ENCODE results near the gene TIE1. TPM values are rescaled to one million over a fixed set of nuclear protein-coding genes. Genes with fewer than 3 reads are reported as not detected.
A peak's percentile ranks its signal among the peaks of the same experiment; 100 is the strongest.

The TIE1 gene
- polyA plus RNA-seq, 3 donors: 0.16 TPM; not detected in 2

- Histone ChIP-seq H3K9ac (ENCODE audit: insufficient read depth, low read length, poor library complexity, severe bottlenecking) (no peak overlapping the region), H3K79me2 (ENCODE audit: insufficient read depth, low read length) (no peaks in the 10 kb centered on the region), H3K36me3 (replicated peaks in 1 of 2; ENCODE audit: control insufficient read depth in 1 of 2, insufficient read depth in 2 of 2, low read length in 2 of 2) (no peaks in the 10 kb centered on the region), H3K4me1 (ENCODE audit: control insufficient read depth in 1 of 2, insufficient read depth in 2 of 2, low read length in 2 of 2) (peaks cover 11 to 12% of the 10 kb centered on the region in 2 donors), H3K4me3 (replicated peaks in 1 of 3; ENCODE audit: low read depth in 2 of 3, low read length in 3 of 3) (no peak overlapping the region), H3K27me3 (ENCODE audit: control insufficient read depth in 2 of 2, insufficient read depth in 2 of 2, low read length in 2 of 2) (no peaks in the 10 kb centered on the region), H2AFZ (ENCODE audit: insufficient read depth, low read depth, low read length, poor library complexity, severe bottlenecking) (peak overlapping the region; percentile 88), H3K4me2 (replicated peaks; ENCODE audit: extremely low read depth, low read length, poor library complexity, severe bottlenecking) (no peak overlapping the region), H3K27ac (ENCODE audit: low read depth in 1 of 2, low read length in 2 of 2) (no peak overlapping the region), H4K20me1 (ENCODE audit: insufficient read depth, low read length) (no peaks in the 10 kb centered on the region), H3K9me3 (replicated peaks in 1 of 2; ENCODE audit: control insufficient read depth in 1 of 2, insufficient read depth in 1 of 2, low read length in 2 of 2) (no peaks in the 10 kb centered on the region)
- Mint-ChIP-seq H3K36me3 (no peaks in the 10 kb centered on the region), H3K27me3 (ENCODE audit: low read depth in 3 of 3) (peaks cover 1 to 4% (median 2%) of the 10 kb centered on the region in 3 donors), H3K4me3 (no peak overlapping the region), H3K9me3 (peaks cover 0 to 6% (median 3%) of the 10 kb centered on the region in 7 donors), H3K27ac (no peak overlapping the region), H3K4me1 (peaks cover 14% of the 10 kb centered on the region)
- 94% methylated on average over 9 of the region's 12 CpGs for WGBS (ENCODE audit: insufficient coverage)
- intact Hi-C loops (cut with micrococcal nuclease): no loop called here
- no peak for TF ChIP-seq CTCF (IDR thresholded peaks at IDR 0.05)
- no peak for DNase-seq
These were observed 24.8 kb upstream of the TIE1 start for GRCh38 chr1:43275826-43276620.

GRCh38 chr1:43276673-43277072 is 24.1 kb upstream of the TIE1 start:
- Histone ChIP-seq H3K4me1 (ENCODE audit: control insufficient read depth in 1 of 2, insufficient read depth in 2 of 2, low read length in 2 of 2) (peaks cover 10% of the 10 kb centered on the region in 2 donors), H2AFZ (ENCODE audit: insufficient read depth, low read depth, low read length, poor library complexity, severe bottlenecking) (no peak overlapping the region), H3K36me3 (replicated peaks in 1 of 2; ENCODE audit: control insufficient read depth in 1 of 2, insufficient read depth in 2 of 2, low read length in 2 of 2) (no peaks in the 10 kb centered on the region), H3K27ac (ENCODE audit: low read depth in 1 of 2, low read length in 2 of 2) (no peak overlapping the region), H3K27me3 (ENCODE audit: control insufficient read depth in 2 of 2, insufficient read depth in 2 of 2, low read length in 2 of 2) (no peaks in the 10 kb centered on the region), H3K79me2 (ENCODE audit: insufficient read depth, low read length) (no peaks in the 10 kb centered on the region), H3K9ac (ENCODE audit: insufficient read depth, low read length, poor library complexity, severe bottlenecking) (no peak overlapping the region), H3K4me2 (replicated peaks; ENCODE audit: extremely low read depth, low read length, poor library complexity, severe bottlenecking) (no peak overlapping the region), H4K20me1 (ENCODE audit: insufficient read depth, low read length) (no peaks in the 10 kb centered on the region), H3K9me3 (replicated peaks in 1 of 2; ENCODE audit: control insufficient read depth in 1 of 2, insufficient read depth in 1 of 2, low read length in 2 of 2) (no peaks in the 10 kb centered on the region), H3K4me3 (replicated peaks in 1 of 3; ENCODE audit: low read depth in 2 of 3, low read length in 3 of 3) (no peak overlapping the region)
- 93% methylated on average over 6 of the region's 7 CpGs for WGBS (ENCODE audit: insufficient coverage)
- no peak overlapping the region for H3K4me3 Mint-ChIP-seq
- peaks cover 1 to 2% (median 1%) of the 10 kb centered on the region in 3 donors for H3K27me3 Mint-ChIP-seq (ENCODE audit: low read depth in 3 of 3)
- no peaks in the 10 kb centered on the region for H3K36me3 Mint-ChIP-seq
- H3K4me1 Mint-ChIP-seq: peaks cover 13% of the 10 kb centered on the region
- no peak for DNase-seq
- peaks cover 0 to 6% (median 3%) of the 10 kb centered on the region in 7 donors for H3K9me3 Mint-ChIP-seq
- TF ChIP-seq CTCF (IDR thresholded peaks at IDR 0.05): no peak
- H3K27ac Mint-ChIP-seq: peak overlapping the region in 2 of 7 donors; percentile 10 to 38
- intact Hi-C loops (cut with micrococcal nuclease): no loop called here

All from CD14-positive monocyte (primary cell).